ENCODE measurements around the gene PIK3R4.

PIK3R4 gene

GRCh38 chr3:130746246-130747039 lies at the start of gene PIK3R4:
PIK3R4 (minus strand) TSS chr3:130746829; CDS start chr3:130745218, 1,611 bp downstream.
- peak; percentile 90 for DNase-seq

- DNase-seq: no peak
Measured at GRCh38 chr3:130795396-130795795, 48.8 kb upstream of the PIK3R4 start.

- no peak for DNase-seq
Measured at GRCh38 chr3:130792246-130792645, 45.6 kb upstream of the PIK3R4 start.

- DNase-seq: no peak
Measured at GRCh38 chr3:130789782-130790322, 43.2 kb upstream of the PIK3R4 start.

- DNase-seq: no peak
Measured at GRCh38 chr3:130787422-130788068, 40.9 kb upstream of the PIK3R4 start.

GRCh38 chr3:130786306-130786705 lies 39.7 kb upstream of the PIK3R4 start:
- no peak for DNase-seq

- no peak for DNase-seq
Measured at GRCh38 chr3:130783629-130784028, 37.0 kb upstream of the PIK3R4 start.

- DNase-seq: no peak
Measured at GRCh38 chr3:130779486-130779885, 32.9 kb upstream of the PIK3R4 start.

GRCh38 chr3:130779031-130779430 lies 32.4 kb upstream of the PIK3R4 start:
- no peak for DNase-seq

- no peak for DNase-seq
Measured at GRCh38 chr3:130773366-130773765, 26.7 kb upstream of the PIK3R4 start.

- DNase-seq: no peak
Measured at GRCh38 chr3:130772129-130772528, 25.5 kb upstream of the PIK3R4 start.

- no peak for DNase-seq
Measured at GRCh38 chr3:130770644-130771043, 24.0 kb upstream of the PIK3R4 start.

- no peak for DNase-seq
Measured at GRCh38 chr3:130761730-130762311, 15.2 kb upstream of the PIK3R4 start.

GRCh38 chr3:130760922-130761321 lies 14.3 kb upstream of the PIK3R4 start:
- no peak for DNase-seq

- DNase-seq: peak; percentile 42
Measured at GRCh38 chr3:130759692-130760338, 13.2 kb upstream of the PIK3R4 start.

GRCh38 chr3:130758624-130759369 lies 12.2 kb upstream of the PIK3R4 start:
- DNase-seq: no peak

GRCh38 chr3:130757611-130758150 lies 11.1 kb upstream of the PIK3R4 start:
- DNase-seq: no peak

GRCh38 chr3:130755666-130756065 lies 9.0 kb upstream of the PIK3R4 start:
- DNase-seq: no peak

GRCh38 chr3:130748981-130749380 lies 2.4 kb upstream of the PIK3R4 start:
- no peak for DNase-seq

- DNase-seq: no peak
Measured at GRCh38 chr3:130748467-130748861, 1.8 kb upstream of the PIK3R4 start.

- DNase-seq: no peak
Measured at GRCh38 chr3:130743354-130743753, 3.3 kb downstream of the PIK3R4 start.

- no peak for DNase-seq
Measured at GRCh38 chr3:130741946-130742610, 4.6 kb downstream of the PIK3R4 start.
